Measurements from ENCODE around the gene OLIG1.

GRCh38 chr21:33021150-33021549 lies 48.8 kb upstream of the OLIG1 start:
- TF ChIP-seq, protein P1, sequence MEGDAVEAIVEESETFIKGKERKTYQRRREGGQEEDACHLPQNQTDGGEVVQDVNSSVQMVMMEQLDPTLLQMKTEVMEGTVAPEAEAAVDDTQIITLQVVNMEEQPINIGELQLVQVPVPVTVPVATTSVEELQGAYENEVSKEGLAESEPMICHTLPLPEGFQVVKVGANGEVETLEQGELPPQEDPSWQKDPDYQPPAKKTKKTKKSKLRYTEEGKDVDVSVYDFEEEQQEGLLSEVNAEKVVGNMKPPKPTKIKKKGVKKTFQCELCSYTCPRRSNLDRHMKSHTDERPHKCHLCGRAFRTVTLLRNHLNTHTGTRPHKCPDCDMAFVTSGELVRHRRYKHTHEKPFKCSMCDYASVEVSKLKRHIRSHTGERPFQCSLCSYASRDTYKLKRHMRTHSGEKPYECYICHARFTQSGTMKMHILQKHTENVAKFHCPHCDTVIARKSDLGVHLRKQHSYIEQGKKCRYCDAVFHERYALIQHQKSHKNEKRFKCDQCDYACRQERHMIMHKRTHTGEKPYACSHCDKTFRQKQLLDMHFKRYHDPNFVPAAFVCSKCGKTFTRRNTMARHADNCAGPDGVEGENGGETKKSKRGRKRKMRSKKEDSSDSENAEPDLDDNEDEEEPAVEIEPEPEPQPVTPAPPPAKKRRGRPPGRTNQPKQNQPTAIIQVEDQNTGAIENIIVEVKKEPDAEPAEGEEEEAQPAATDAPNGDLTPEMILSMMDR (conservative IDR thresholded peaks at IDR 0.05; ENCODE audit: low read depth, low read length), result no peak
- no peak for TF ChIP-seq MAZ (IDR thresholded peaks at IDR 0.05; ENCODE audit: borderline replicate concordance, low read depth, low read length)
- no peak for TF ChIP-seq CEBPB (IDR thresholded peaks at IDR 0.05; ENCODE audit: low read depth, low read length)
- TF ChIP-seq POLR2A (IDR thresholded peaks at IDR 0.05; ENCODE audit: low read depth, low read length), result no peak
